CD4-positive, CD25-positive, alpha-beta regulatory T cell (primary cell): ENCODE results near the gene MAPK13. TPM values are rescaled to one million over a fixed set of nuclear protein-coding genes. Genes with fewer than 3 reads are reported as not detected.

Source experiments
- ATAC-seq, 2 donors: fragments of 150-1000 bp; cut with Tn5 transposase; one replicate each; pipeline ENCODE4 v1.10.0; 2021; ENCODE audit warnings: low read depth in 2 of 2, moderate number of reproducible peaks in 2 of 2, moderate library complexity in 1 of 2
- DNase-seq, 3 donors: peaks; one replicate each; pipeline versions ENCODE4 v3.0.0 to v3.0.0-alpha.2; 2012 to 2022; ENCODE audit warnings: mixed read lengths in 1 of 3
- H3K27ac ChIP-seq: one replicate; pipeline ENCODE4 v1.7.0; 2013; ENCODE audit warnings: mild to moderate bottlenecking, low read length; ENCODE audit not compliant: insufficient read depth, poor library complexity, severe bottlenecking
- H3K27me3 ChIP-seq: one replicate; pipeline ENCODE4 v1.7.0; 2013; ENCODE audit warnings: low read length; ENCODE audit not compliant: control insufficient read depth, insufficient read depth
- H3K36me3 ChIP-seq: one replicate; pipeline ENCODE4 v1.7.0; 2013; ENCODE audit warnings: mild to moderate bottlenecking, low read length, moderate library complexity; ENCODE audit not compliant: control insufficient read depth, insufficient read depth
- H3K4me1 ChIP-seq: 2 replicates; pipeline ENCODE4 v1.7.0; 2013; ENCODE audit warnings: mild to moderate bottlenecking, low read length; ENCODE audit not compliant: insufficient read depth, control insufficient read depth, poor library complexity, severe bottlenecking
- H3K4me3 ChIP-seq: one replicate; pipeline ENCODE4 v1.7.0; 2013; ENCODE audit warnings: low read depth, mild to moderate bottlenecking, low read length, moderate library complexity
- H3K9me3 ChIP-seq, 2 experiments: 1 replicate in 1 of 2; 2 replicates in 1 of 2; pipeline ENCODE4 v1.7.0; 2013; ENCODE audit warnings: low read length in 2 of 2, mild to moderate bottlenecking in 1 of 2, moderate library complexity in 1 of 2; ENCODE audit not compliant: control insufficient read depth in 2 of 2
- H3K27ac Mint-ChIP-seq, 3 donors: one replicate each; pipeline ENCODE4 v1.8.0; 2020 to 2022; ENCODE audit warnings: mild to moderate bottlenecking in 3 of 3, mixed read lengths in 3 of 3, moderate library complexity in 2 of 3
- H3K27me3 Mint-ChIP-seq: one replicate; pipeline ENCODE4 v1.8.0; 2022; ENCODE audit warnings: mild to moderate bottlenecking, mixed read lengths
- H3K36me3 Mint-ChIP-seq: one replicate; pipeline ENCODE4 v1.8.0; 2020; ENCODE audit warnings: mixed read lengths
- H3K4me1 Mint-ChIP-seq, 4 donors: one replicate each; pipeline ENCODE4 v1.8.0; 2020 to 2022; ENCODE audit warnings: mixed read lengths in 4 of 4, mild to moderate bottlenecking in 1 of 4
- H3K4me3 Mint-ChIP-seq, 4 donors: one replicate each; pipeline ENCODE4 v1.8.0; 2020 to 2022; ENCODE audit warnings: mild to moderate bottlenecking in 4 of 4, mixed read lengths in 4 of 4, moderate library complexity in 3 of 4
- H3K9me3 Mint-ChIP-seq, 7 donors: one replicate each; pipeline ENCODE4 v1.8.0; 2020 to 2022; ENCODE audit warnings: mixed read lengths in 7 of 7, mild to moderate bottlenecking in 3 of 7, moderate library complexity in 2 of 7
- polyA plus RNA-seq, 4 donors: library from polyadenylated mRNA; unstranded; fragments of 300-500 nt; fragmentation: Illumina TruSeq; gene quantifications; one replicate each; pipeline ENCODE4 v1.2.3, GENCODE V29; 2021
- total RNA-seq: library from RNA; stranded (reverse); gene quantifications from one replicate; pipeline ENCODE4 v1.2.3, GENCODE V29; 2022

MAPK13 gene
- total and polyA plus RNA-seq, 5 donors from 2014 or later, result 60.7 to 75.8 (median 69.6) TPM

- H3K27me3 Mint-ChIP-seq, result no peaks in the 10 kb centered on the region
- Histone ChIP-seq H3K27me3 (no peaks in the 10 kb centered on the region), H3K4me1 (peaks cover 36% of the 10 kb centered on the region), H3K36me3 (peaks cover 8% of the 10 kb centered on the region), H3K27ac (peak overlapping the region; percentile 76), H3K4me3 (peak overlapping the region; percentile 37), H3K9me3 (no peaks in the 10 kb centered on the region)
- ATAC-seq (peak; percentile 97), DNase-seq (peak; percentile 33 to 92 (median 84))
- H3K36me3 Mint-ChIP-seq, result peaks cover 22% of the 10 kb centered on the region
- H3K27ac Mint-ChIP-seq, result peak overlapping the region; percentile 98 to 100 (median 99)
- no peaks in the 10 kb centered on the region for H3K9me3 Mint-ChIP-seq
- H3K4me1 Mint-ChIP-seq, result peaks cover 16 to 58% (median 47%) of the 10 kb centered on the region in 4 donors
- peak overlapping the region in 3 of 4 donors; percentile 30 to 69 (median 67) for H3K4me3 Mint-ChIP-seq
Observed at GRCh38 chr6:36109092-36109491, 21.2 kb upstream of the MAPK13 start.

- H3K4me1 ChIP-seq, result peaks cover 45% of the 10 kb centered on the region
Observed at GRCh38 chr6:36110050-36110449, 20.3 kb upstream of the MAPK13 start.

GRCh38 chr6:36110863-36111262, 19.4 kb upstream of the MAPK13 start:
- ATAC-seq, result no peak
- Mint-ChIP-seq H3K4me3 (no peak overlapping the region), H3K4me1 (peaks cover 26 to 75% (median 59%) of the 10 kb centered on the region in 4 donors), H3K27me3 (no peaks in the 10 kb centered on the region), H3K27ac (peak overlapping the region; percentile 44 to 100 (median 99)), H3K36me3 (peaks cover 22% of the 10 kb centered on the region), H3K9me3 (no peaks in the 10 kb centered on the region)
- no peak overlapping the region for H3K4me3 ChIP-seq
- no peaks in the 10 kb centered on the region for H3K27me3 ChIP-seq
- no peak for DNase-seq
- peak overlapping the region; percentile 76 for H3K27ac ChIP-seq
- peaks cover 53% of the 10 kb centered on the region for H3K4me1 ChIP-seq
- H3K9me3 ChIP-seq, result no peaks in the 10 kb centered on the region
- H3K36me3 ChIP-seq, result peaks cover 4% of the 10 kb centered on the region

More at GRCh38 chr6:36110050-36110449, 20.3 kb upstream of the MAPK13 start:
- H3K4me3 Mint-ChIP-seq, result peak overlapping the region in 1 of 4 donors; percentile 23
- H3K27me3 Mint-ChIP-seq, result no peaks in the 10 kb centered on the region
- H3K4me1 Mint-ChIP-seq, result peaks cover 21 to 67% (median 54%) of the 10 kb centered on the region in 4 donors
- H3K27ac ChIP-seq, result peak overlapping the region; percentile 76
- H3K9me3 ChIP-seq, result no peaks in the 10 kb centered on the region
- peaks cover 6% of the 10 kb centered on the region for H3K36me3 ChIP-seq
- DNase-seq (no peak), ATAC-seq (no peak)
- no peaks in the 10 kb centered on the region for H3K27me3 ChIP-seq
- no peaks in the 10 kb centered on the region for H3K9me3 Mint-ChIP-seq
- H3K4me3 ChIP-seq, result no peak overlapping the region
- peaks cover 25% of the 10 kb centered on the region for H3K36me3 Mint-ChIP-seq
- peak overlapping the region; percentile 80 to 100 (median 99) for H3K27ac Mint-ChIP-seq

- peaks cover 30 to 82% (median 65%) of the 10 kb centered on the region in 4 donors for H3K4me1 Mint-ChIP-seq
- peaks cover 4% of the 10 kb centered on the region for H3K36me3 ChIP-seq
Observed at GRCh38 chr6:36111526-36111925, 18.8 kb upstream of the MAPK13 start.

GRCh38 chr6:36113049-36113448, 17.3 kb upstream of the MAPK13 start:
- H3K27me3 ChIP-seq, result no peaks in the 10 kb centered on the region
- H3K27ac Mint-ChIP-seq, result peak overlapping the region in 2 of 3 donors; percentile 32 to 71
- H3K4me1 Mint-ChIP-seq, result peaks cover 41 to 87% (median 72%) of the 10 kb centered on the region in 4 donors
- H3K27ac ChIP-seq, result no peak overlapping the region
- DNase-seq, result no peak
- H3K4me3 Mint-ChIP-seq, result peak overlapping the region in 1 of 4 donors; percentile 27
- H3K36me3 Mint-ChIP-seq, result peaks cover 18% of the 10 kb centered on the region
- peaks cover 2% of the 10 kb centered on the region for H3K36me3 ChIP-seq
- H3K4me3 ChIP-seq, result no peak overlapping the region
- no peaks in the 10 kb centered on the region for H3K9me3 ChIP-seq
- peaks cover 68% of the 10 kb centered on the region for H3K4me1 ChIP-seq
- no peak for ATAC-seq
- H3K9me3 Mint-ChIP-seq, result no peaks in the 10 kb centered on the region
- H3K27me3 Mint-ChIP-seq, result no peaks in the 10 kb centered on the region

More at GRCh38 chr6:36111526-36111925, 18.8 kb upstream of the MAPK13 start:
- ATAC-seq (no peak), DNase-seq (no peak)
- Mint-ChIP-seq H3K9me3 (no peaks in the 10 kb centered on the region), H3K27me3 (no peaks in the 10 kb centered on the region), H3K27ac (peak overlapping the region; percentile 44 to 100 (median 99)), H3K36me3 (peaks cover 22% of the 10 kb centered on the region), H3K4me3 (peak overlapping the region in 1 of 4 donors; percentile 48)
- Histone ChIP-seq H3K4me3 (no peak overlapping the region), H3K27me3 (no peaks in the 10 kb centered on the region), H3K4me1 (peaks cover 60% of the 10 kb centered on the region), H3K27ac (no peak overlapping the region), H3K9me3 (no peaks in the 10 kb centered on the region)

- Mint-ChIP-seq H3K4me3 (no peak overlapping the region), H3K36me3 (peaks cover 11% of the 10 kb centered on the region), H3K27ac (peak overlapping the region in 2 of 3 donors; percentile 71 to 100), H3K27me3 (no peaks in the 10 kb centered on the region), H3K4me1 (peaks cover 45 to 87% (median 72%) of the 10 kb centered on the region in 4 donors), H3K9me3 (no peaks in the 10 kb centered on the region)
- Histone ChIP-seq H3K27ac (no peak overlapping the region), H3K36me3 (peaks cover 2% of the 10 kb centered on the region), H3K4me3 (no peak overlapping the region), H3K27me3 (no peaks in the 10 kb centered on the region), H3K9me3 (no peaks in the 10 kb centered on the region), H3K4me1 (peaks cover 68% of the 10 kb centered on the region)
- DNase-seq (no peak), ATAC-seq (no peak)
Observed at GRCh38 chr6:36113703-36114102, 16.6 kb upstream of the MAPK13 start.

- peak overlapping the region; percentile 91 to 100 (median 95) for H3K27ac Mint-ChIP-seq
- peaks cover 41 to 87% (median 75%) of the 10 kb centered on the region in 4 donors for H3K4me1 Mint-ChIP-seq
- H3K27me3 Mint-ChIP-seq, result no peaks in the 10 kb centered on the region
- H3K4me3 Mint-ChIP-seq, result peak overlapping the region; percentile 60 to 92 (median 78)
- H3K4me1 ChIP-seq, result peaks cover 68% of the 10 kb centered on the region
- H3K27me3 ChIP-seq, result no peaks in the 10 kb centered on the region
- ATAC-seq, result peak; percentile 20 to 40
- peaks cover 8% of the 10 kb centered on the region for H3K36me3 Mint-ChIP-seq
- H3K9me3 ChIP-seq, result no peaks in the 10 kb centered on the region
- peak overlapping the region; percentile 46 for H3K4me3 ChIP-seq
- DNase-seq, result peak in 1 of 3 donors; percentile 74
- H3K27ac ChIP-seq, result peak overlapping the region; percentile 68
- H3K9me3 Mint-ChIP-seq, result no peaks in the 10 kb centered on the region
- peaks cover 2% of the 10 kb centered on the region for H3K36me3 ChIP-seq
Observed at GRCh38 chr6:36114798-36115408, 15.4 kb upstream of the MAPK13 start.
